OCI-LY1 (cell line): ENCODE measurements around the gene GNG5.
"Not testable (repeated sequence)": the region's sequence is repeated elsewhere in the genome, so short reads cannot be mapped to it uniquely, and the experiment has no call there.

ENCODE experiments used
- H2AFZ ChIP-seq: fragments of 200-600 bp; sonication (generic), shearing (Covaris generic); 2 replicates; pipeline ENCODE4 v1.6.0; 2014; ENCODE audit warnings: antibody characterized with exemption, mild to moderate bottlenecking, low read length
- H3F3A ChIP-seq: fragments of 200-600 bp; sonication (generic), shearing (Covaris generic); 2 replicates; pipeline ENCODE4 v1.6.0; 2014; ENCODE audit warnings: mild to moderate bottlenecking, antibody characterized with exemption, low read length, moderate library complexity; ENCODE audit not compliant: insufficient read depth
- H3K27ac ChIP-seq: fragments of 200-600 bp; sonication (generic); 2 replicates; pipeline ENCODE4 v1.5.1; 2014; ENCODE audit warnings: low read length, mixed run types, mild to moderate bottlenecking, low read depth; ENCODE audit not compliant: poor library complexity, severe bottlenecking
- H3K27me3 ChIP-seq: fragments of 200-600 bp; sonication (generic); 2 replicates; pipeline ENCODE4 v1.6.0; 2014; ENCODE audit warnings: antibody characterized with exemption, mild to moderate bottlenecking, low read length, moderate library complexity; ENCODE audit not compliant: insufficient read depth
- H3K36me3 ChIP-seq: fragments of 200-600 bp; sonication (generic); 2 replicates; pipeline ENCODE4 v1.6.1; 2014; ENCODE audit warnings: mild to moderate bottlenecking, antibody characterized with exemption, low read length, moderate library complexity, mixed read lengths; ENCODE audit not compliant: insufficient read depth
- H3K4me1 ChIP-seq: fragments of 200-600 bp; sonication (generic); 2 replicates; pipeline ENCODE4 v1.5.1; 2014; ENCODE audit warnings: mild to moderate bottlenecking, low read length, moderate library complexity; ENCODE audit not compliant: insufficient read depth, severe bottlenecking
- H3K4me2 ChIP-seq: fragments of 200-600 bp; sonication (generic), shearing (Covaris generic); 2 replicates; pipeline ENCODE4 v1.6.1; 2014; ENCODE audit warnings: low read length
- H3K4me3 ChIP-seq: fragments of 200-600 bp; sonication (generic); 2 replicates; pipeline ENCODE4 v1.5.1; 2014; ENCODE audit warnings: low read length, low read depth, mild to moderate bottlenecking, mixed read lengths; ENCODE audit not compliant: poor library complexity, severe bottlenecking
- H3K79me2 ChIP-seq: fragments of 200-600 bp; shearing (Covaris generic); 2 replicates; pipeline ENCODE4 v1.6.1; 2016; ENCODE audit warnings: mixed run types, low read length, mixed read lengths; ENCODE audit not compliant: insufficient read depth
- H3K9ac ChIP-seq: fragments of 200-600 bp; sonication (generic), shearing (Covaris generic); 2 replicates; pipeline ENCODE4 v1.6.1; 2014; ENCODE audit warnings: mild to moderate bottlenecking, low read length, mixed read lengths
- H3K9me2 ChIP-seq: fragments of 200-600 bp; sonication (generic), shearing (Covaris generic); 2 replicates; pipeline ENCODE4 v1.6.1; 2014; ENCODE audit warnings: low read depth, mild to moderate bottlenecking, low read length, mixed read lengths
- H3K9me3 ChIP-seq: fragments of 200-600 bp; shearing (Covaris generic); 2 replicates; pipeline ENCODE4 v1.6.1; 2014; ENCODE audit warnings: low read length, mixed read lengths
- H4K20me1 ChIP-seq: fragments of 200-600 bp; sonication (generic), shearing (Covaris generic); 2 replicates; pipeline ENCODE4 v1.6.0; 2016; ENCODE audit warnings: mild to moderate bottlenecking, low read length; ENCODE audit not compliant: insufficient read depth
- EZH2 ChIP-seq: fragments of 200-600 bp; sonication (generic), shearing (Covaris generic); IDR thresholded peaks from 2 replicates; pipeline ENCODE4 v1.8.0; 2017; ENCODE audit warnings: borderline replicate concordance, mixed run types, mild to moderate bottlenecking, antibody characterized with exemption, low read length, moderate library complexity, mixed read lengths
- TF ChIP-seq, protein P1 (sequence below): fragments of 200-600 bp; sonication (generic), shearing (Covaris generic); IDR thresholded peaks from 2 replicates; pipeline ENCODE4 v1.5.1; 2017; ENCODE audit warnings: mild to moderate bottlenecking, antibody characterized with exemption, low read length, moderate library complexity, mixed read lengths

The GNG5 gene

DNA sequence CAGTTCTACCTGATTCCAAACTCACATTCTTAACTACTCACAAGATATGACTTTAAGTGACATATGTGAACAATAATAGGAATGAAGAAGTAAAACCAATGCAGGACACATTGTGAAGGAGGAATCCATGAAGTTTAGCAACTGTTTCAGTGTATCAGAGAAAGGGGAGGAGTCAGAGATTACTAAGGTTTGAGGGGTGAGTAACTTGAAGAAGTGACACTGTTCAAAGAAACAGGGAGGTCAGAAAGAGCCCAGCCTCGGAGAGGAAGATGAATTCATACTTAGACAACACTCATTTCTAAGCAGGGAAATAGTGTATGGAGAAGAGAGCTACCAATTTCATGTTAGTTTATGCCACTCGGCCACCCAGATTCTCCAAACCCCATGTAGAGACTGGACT, 55.5 kb downstream of the GNG5 start:
- no peaks in the 10 kb centered on the region for H3K36me3 ChIP-seq
- no peaks in the 10 kb centered on the region for H3K4me1 ChIP-seq
- H3K4me2 ChIP-seq, result no peak overlapping the region
- no peaks in the 10 kb centered on the region for H3K79me2 ChIP-seq
- no peak overlapping the region for H3K4me3 ChIP-seq
- H4K20me1 ChIP-seq, result no peaks in the 10 kb centered on the region
- H3K27ac ChIP-seq, result no peak overlapping the region
- H3F3A ChIP-seq, result no peaks in the 10 kb centered on the region
- H3K9ac ChIP-seq, result no peak overlapping the region
- no peaks in the 10 kb centered on the region for H3K9me2 ChIP-seq
- H3K9me3 ChIP-seq, result no peaks in the 10 kb centered on the region
- no peak for TF ChIP-seq EZH2
- TF ChIP-seq, protein P1, sequence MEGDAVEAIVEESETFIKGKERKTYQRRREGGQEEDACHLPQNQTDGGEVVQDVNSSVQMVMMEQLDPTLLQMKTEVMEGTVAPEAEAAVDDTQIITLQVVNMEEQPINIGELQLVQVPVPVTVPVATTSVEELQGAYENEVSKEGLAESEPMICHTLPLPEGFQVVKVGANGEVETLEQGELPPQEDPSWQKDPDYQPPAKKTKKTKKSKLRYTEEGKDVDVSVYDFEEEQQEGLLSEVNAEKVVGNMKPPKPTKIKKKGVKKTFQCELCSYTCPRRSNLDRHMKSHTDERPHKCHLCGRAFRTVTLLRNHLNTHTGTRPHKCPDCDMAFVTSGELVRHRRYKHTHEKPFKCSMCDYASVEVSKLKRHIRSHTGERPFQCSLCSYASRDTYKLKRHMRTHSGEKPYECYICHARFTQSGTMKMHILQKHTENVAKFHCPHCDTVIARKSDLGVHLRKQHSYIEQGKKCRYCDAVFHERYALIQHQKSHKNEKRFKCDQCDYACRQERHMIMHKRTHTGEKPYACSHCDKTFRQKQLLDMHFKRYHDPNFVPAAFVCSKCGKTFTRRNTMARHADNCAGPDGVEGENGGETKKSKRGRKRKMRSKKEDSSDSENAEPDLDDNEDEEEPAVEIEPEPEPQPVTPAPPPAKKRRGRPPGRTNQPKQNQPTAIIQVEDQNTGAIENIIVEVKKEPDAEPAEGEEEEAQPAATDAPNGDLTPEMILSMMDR, result no peak
- no peaks in the 10 kb centered on the region for H3K27me3 ChIP-seq
- no peak overlapping the region for H2AFZ ChIP-seq

DNA sequence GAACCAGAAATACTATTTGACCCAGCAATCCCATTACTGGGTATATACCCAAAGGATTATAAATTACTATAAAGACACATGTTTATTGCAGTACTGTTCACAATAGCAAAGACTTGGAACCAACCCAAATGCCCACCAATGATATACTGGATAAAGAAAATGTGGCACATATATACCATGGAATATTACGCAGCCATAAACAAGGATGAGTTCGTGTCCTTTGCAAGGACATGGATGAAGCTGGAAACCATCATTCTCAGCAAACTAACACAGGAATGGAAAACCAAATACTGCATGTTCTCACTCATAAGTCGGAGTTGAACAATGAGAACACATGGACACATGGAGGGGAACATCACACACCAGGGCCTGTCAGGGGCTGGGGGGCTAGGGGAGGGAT, 57.7 kb downstream of the GNG5 start:
- not testable (repeated sequence) for H4K20me1 ChIP-seq, H3F3A ChIP-seq, H3K9me2 ChIP-seq, H2AFZ ChIP-seq, H3K36me3 ChIP-seq, H3K4me3 ChIP-seq, H3K4me2 ChIP-seq, H3K27me3 ChIP-seq, H3K4me1 ChIP-seq, H3K9me3 ChIP-seq, H3K27ac ChIP-seq, H3K9ac ChIP-seq, H3K79me2 ChIP-seq
